ENCODE measurements around the gene IFFO2. TPM values are rescaled to one million over a fixed set of nuclear protein-coding genes. Genes with fewer than 3 reads are reported as not detected.

Gene IFFO2
- total and polyA plus RNA-seq, 2 of the 8 experiments (the other 6 are each of a cell fraction or from before 2014, with no cell fraction given), result 6.6 to 10.4 TPM

DNA sequence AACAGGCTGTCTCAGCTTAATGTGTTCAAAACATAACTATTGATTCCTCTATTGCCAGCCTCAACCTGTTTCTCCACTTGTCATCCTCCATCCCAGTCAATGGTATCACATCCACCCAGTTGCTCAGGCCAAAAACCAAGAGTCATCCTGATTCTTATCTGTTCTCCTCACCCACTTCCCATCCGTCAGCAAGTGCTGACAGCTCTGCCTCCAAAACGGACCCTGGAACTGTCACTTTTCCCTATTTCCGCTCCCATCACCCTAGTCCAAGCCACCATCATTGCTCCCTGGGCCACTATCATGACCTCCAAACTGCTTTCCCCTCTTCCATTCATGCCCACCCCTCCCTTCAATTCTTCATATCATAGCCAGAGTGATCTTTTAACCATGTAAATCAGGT is 36.2 kb upstream of the IFFO2 start:
- Histone ChIP-seq H2BK5ac (ENCODE audit: low read depth, low read length) (no peak overlapping the region), H4K5ac (ENCODE audit: insufficient read length, low read depth, low read length) (no peak overlapping the region), H3K4ac (replicated peaks; ENCODE audit: insufficient read length, low read depth, low read length) (no peak overlapping the region), H3K36me3 (ENCODE audit: control insufficient read depth in 2 of 4, insufficient read depth in 4 of 4, low read length in 3 of 4) (no peaks in the 10 kb centered on the region), H3K79me1 (ENCODE audit: low read depth, low read length) (no peaks in the 10 kb centered on the region), H3K9me3 (ENCODE audit: insufficient read depth in 2 of 2, low read depth in 1 of 2, low read length in 1 of 2) (no peaks in the 10 kb centered on the region), H2BK12ac (ENCODE audit: low read depth, low read length) (no peak overlapping the region), H3K23me2 (ENCODE audit: low read depth, low read length) (no peaks in the 10 kb centered on the region), H3K27ac (ENCODE audit: low read depth, low read length) (no peak overlapping the region), H3K18ac (ENCODE audit: extremely low read depth, low read length) (no peak overlapping the region), H2BK15ac (ENCODE audit: low read length) (no peak overlapping the region), H3K79me2 (ENCODE audit: control insufficient read depth in 1 of 2, insufficient read depth in 2 of 2, low read length in 2 of 2) (no peaks in the 10 kb centered on the region), H4K91ac (replicated peaks; ENCODE audit: insufficient read length, low read length) (no peak overlapping the region), H3K9ac (replicated peaks in 1 of 4; ENCODE audit: extremely low read depth in 1 of 4, low read depth in 3 of 4, low read length in 3 of 4) (no peak overlapping the region), H3K23ac (ENCODE audit: insufficient read length) (no peak overlapping the region), H3K4me3 (ENCODE audit: extremely low read depth in 1 of 4, insufficient read depth in 2 of 4, low read depth in 3 of 4, low read length in 4 of 4) (no peak overlapping the region), H3K4me2 (ENCODE audit: insufficient read depth in 1 of 2, low read depth in 2 of 2, low read length in 2 of 2) (no peak overlapping the region), H3K14ac (ENCODE audit: insufficient read length) (no peak overlapping the region), H3K4me1 (replicated peaks in 1 of 4; ENCODE audit: control insufficient read depth in 3 of 4, insufficient read depth in 4 of 4, low read length in 3 of 4) (peaks cover 0 to 11% (median 2%) of the 10 kb centered on the region in 4 experiments; a peak in 2 of 7 replicates), H3K27me3 (replicated peaks in 1 of 4; ENCODE audit: control insufficient read depth in 3 of 4, extremely low read depth in 1 of 4, insufficient read depth in 3 of 4, low read length in 3 of 4) (no peaks in the 10 kb centered on the region), H2AK5ac (ENCODE audit: low read depth, low read length) (no peak overlapping the region), H2AFZ (ENCODE audit: low read length) (no peak overlapping the region), H2BK120ac (replicated peaks; ENCODE audit: low read depth, low read length) (no peak overlapping the region), H4K8ac (ENCODE audit: extremely low read depth, insufficient read depth, low read length) (no peak overlapping the region), H4K20me1 (replicated peaks in 1 of 2; ENCODE audit: control insufficient read depth in 1 of 2, insufficient read depth in 2 of 2, low read length in 2 of 2) (no peaks in the 10 kb centered on the region), H2BK20ac (ENCODE audit: low read length) (no peak overlapping the region), H3K56ac (replicated peaks; ENCODE audit: insufficient read length, low read depth, low read length) (no peak overlapping the region)
- ChIA-PET POLR2A (ENCODE audit: partially characterized antibody) (no interaction called here), CTCF (ENCODE audit: partially characterized antibody) (no interaction called here)
- FAIRE-seq (no peak), DNase-seq (ENCODE audit: low read depth in 1 of 2, low spot score in 2 of 2) (no peak)
- 87% methylated on average over 3 of the region's 3 CpGs; no CpG with 5 or more reads in 1 of the 2 experiments for WGBS, 2 experiments (ENCODE audit: extremely low coverage in 1 of 2, insufficient coverage in 1 of 2, insufficient read length in 1 of 2, insufficient replicate concordance in 2 of 2, low coverage in 1 of 2, low lambda C conversion rate in 2 of 2, missing lambda C conversion rate in 1 of 2)
- TF ChIP-seq RXRA (IDR thresholded peaks at IDR 0.05; ENCODE audit: insufficient read depth, low read depth, low read length) (no peak), RFX5 (IDR thresholded peaks at IDR 0.05; ENCODE audit: borderline replicate concordance, low read depth, low read length) (no peak), SIRT6 (IDR thresholded peaks at IDR 0.05; ENCODE audit: low read length) (no peak), CHD1 (IDR thresholded peaks at IDR 0.05; ENCODE audit: low read depth, low read length) (no peak), GABPA (IDR thresholded peaks at IDR 0.05; ENCODE audit: borderline replicate concordance, insufficient read depth, low read length) (no peak), POLR2AphosphoS5 (IDR thresholded peaks at IDR 0.05; ENCODE audit: low read depth, low read length) (no peak), NANOG (IDR thresholded peaks at IDR 0.05; ENCODE audit: insufficient read depth, low read depth, low read length, poor library complexity, severe bottlenecking) (no peak), RNF2 (IDR thresholded peaks at IDR 0.05; ENCODE audit: borderline replicate concordance, low read depth, low read length, missing control alignments, poor library complexity, severe bottlenecking) (no peak), JUND (IDR thresholded peaks at IDR 0.05; ENCODE audit: low read length) (no peak), BCL11A (IDR thresholded peaks at IDR 0.05; ENCODE audit: low read depth in 2 of 2, low read length in 2 of 2) (no peak), HDAC6 (IDR thresholded peaks at IDR 0.05; ENCODE audit: low read depth, low read length) (no peak), SIN3A (conservative IDR thresholded peaks at IDR 0.05 in 1 of 2, IDR thresholded peaks at IDR 0.05 in 1 of 2; ENCODE audit: low read depth in 1 of 2, low read length in 2 of 2) (no peak), GTF2F1 (IDR thresholded peaks at IDR 0.05; ENCODE audit: borderline replicate concordance, low read depth, low read length) (no peak)
- TF ChIP-seq, protein P1, sequence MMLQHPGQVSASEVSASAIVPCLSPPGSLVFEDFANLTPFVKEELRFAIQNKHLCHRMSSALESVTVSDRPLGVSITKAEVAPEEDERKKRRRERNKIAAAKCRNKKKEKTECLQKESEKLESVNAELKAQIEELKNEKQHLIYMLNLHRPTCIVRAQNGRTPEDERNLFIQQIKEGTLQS (IDR thresholded peaks at IDR 0.05; ENCODE audit: insufficient read depth, low read depth, low read length), result no peak
